B cell (primary cell): ENCODE data around the gene SNTG2. TPM values are rescaled to one million over a fixed set of nuclear protein-coding genes. Genes with fewer than 3 reads are reported as not detected.

ENCODE experiments used
- ATAC-seq: fragments of 200-7000 bp; cut with Tn5 transposase; one replicate; pipeline ENCODE4 v1.10.0; 2021; ENCODE audit warnings: low read depth, mild to moderate bottlenecking, moderate number of reproducible peaks, moderate library complexity
- CTCF ChIA-PET: fragments of 350-600 bp; sonication (Branson Sonifier 250); formaldehyde crosslinking; loops from one replicate; lab custom pipeline; 2021; ENCODE audit warnings: antibody characterized with exemption, inconsistent platforms; lab: Charles Lee
- POLR2A ChIA-PET: fragments of 350-600 bp; sonication (Branson Sonifier 250); formaldehyde crosslinking; loops from one replicate; lab custom pipeline; 2021; ENCODE audit warnings: antibody characterized with exemption; lab: Charles Lee
- DNase-seq: peaks from one replicate; pipeline ENCODE4 v3.0.0; 2013
- H2AFZ ChIP-seq: 2 replicates; pipeline ENCODE4 v1.6.1; 2012; ENCODE audit warnings: mild to moderate bottlenecking, low read depth, low read length; ENCODE audit not compliant: insufficient read depth, poor library complexity, severe bottlenecking
- H3K27ac ChIP-seq, 2 donors: 1 replicate in 1 of 2; 2 replicates in 1 of 2; pipeline ENCODE4 v1.5.1; 2012 to 2013; ENCODE audit warnings: low read length in 2 of 2, mild to moderate bottlenecking in 2 of 2, moderate library complexity in 1 of 2
- H3K27me3 ChIP-seq, 4 experiments: fragments of 200-600 bp in 1 of 4; sonication (generic) in 1 of 4; replicated peaks in 1 of 4; 1 replicate in 2 of 4; 2 replicates in 2 of 4; pipeline versions ENCODE4 v1.6.1 to v1.7.0; 2013 to 2016; ENCODE audit warnings: low read length in 3 of 4, mild to moderate bottlenecking in 2 of 4, mixed read lengths in 1 of 4, moderate library complexity in 1 of 4; ENCODE audit not compliant: insufficient read depth in 4 of 4, control insufficient read depth in 3 of 4; ENCODE audit errors: control extremely low read depth in 1 of 4
- H3K36me3 ChIP-seq, 2 experiments: replicated peaks in 1 of 2; 1 replicate in 1 of 2; 2 replicates in 1 of 2; pipeline versions ENCODE4 v1.6.1 to v1.7.1; 2013; ENCODE audit warnings: low read length in 1 of 2; ENCODE audit not compliant: insufficient read depth in 2 of 2, control insufficient read depth in 1 of 2; ENCODE audit errors: control extremely low read depth in 1 of 2, extremely low read depth in 1 of 2
- H3K4me1 ChIP-seq, 2 donors: fragments of 200-600 bp in 1 of 2; sonication (generic) in 1 of 2; 1 replicate in 1 of 2; 2 replicates in 1 of 2; pipeline versions ENCODE4 v1.5.1 to v1.6.1; 2013 to 2017; ENCODE audit warnings: low read length in 2 of 2; ENCODE audit not compliant: control insufficient read depth in 2 of 2, insufficient read depth in 2 of 2
- H3K4me2 ChIP-seq: replicated peaks from 2 replicates; pipeline ENCODE3; 2012; ENCODE audit warnings: mild to moderate bottlenecking, low read depth, low read length; ENCODE audit not compliant: poor library complexity, severe bottlenecking
- H3K4me3 ChIP-seq, 5 experiments: fragments of 200-600 bp in 1 of 5; sonication (generic) in 1 of 5; 1 replicate in 3 of 5; 2 replicates in 2 of 5; pipeline versions ENCODE4 v1.5.1 to v1.7.0; 2011 to 2016; ENCODE audit warnings: low read length in 4 of 5, mild to moderate bottlenecking in 4 of 5, low read depth in 2 of 5, control low read depth in 1 of 5, moderate library complexity in 1 of 5; ENCODE audit not compliant: insufficient read depth in 1 of 5; ENCODE audit errors: control extremely low read depth in 1 of 5, extremely low read depth in 1 of 5
- H3K79me2 ChIP-seq: fragments of 200-600 bp; sonication (generic); one replicate; pipeline ENCODE4 v1.6.0; 2016; ENCODE audit warnings: low read length; ENCODE audit not compliant: control insufficient read depth, insufficient read depth
- H3K9ac ChIP-seq: fragments of 200-600 bp; sonication (generic); 2 replicates; pipeline ENCODE4 v1.6.1; 2017; ENCODE audit warnings: mild to moderate bottlenecking, low read length, moderate library complexity
- H3K9me3 ChIP-seq, 3 donors: one replicate each; pipeline versions ENCODE4 v1.6.1 to v1.7.1; 2013; ENCODE audit warnings: low read length in 2 of 3; ENCODE audit not compliant: control insufficient read depth in 2 of 3, insufficient read depth in 1 of 3; ENCODE audit errors: control extremely low read depth in 1 of 3
- H4K20me1 ChIP-seq: 2 replicates; pipeline ENCODE4 v1.6.0; 2012; ENCODE audit warnings: mild to moderate bottlenecking, low read length; ENCODE audit not compliant: insufficient read depth, control insufficient read depth, poor library complexity, severe bottlenecking
- H3K27ac Mint-ChIP-seq: one replicate; pipeline ENCODE4 v1.8.0; 2021; ENCODE audit warnings: mixed read lengths
- H3K27me3 Mint-ChIP-seq: one replicate; pipeline ENCODE4 v1.8.0; 2021; ENCODE audit warnings: mixed read lengths
- H3K4me1 Mint-ChIP-seq: one replicate; pipeline ENCODE4 v1.8.0; 2021; ENCODE audit warnings: mixed read lengths
- H3K4me3 Mint-ChIP-seq: one replicate; pipeline ENCODE4 v1.8.0; 2021; ENCODE audit warnings: mixed read lengths
- H3K9me3 Mint-ChIP-seq: one replicate; pipeline ENCODE4 v1.8.0; 2022; ENCODE audit warnings: mixed read lengths; ENCODE audit not compliant: insufficient read depth
- CTCF ChIP-seq: fragments of 200-600 bp; IDR thresholded peaks from one replicate; pipeline ENCODE4 v1.8.0; 2022; ENCODE audit warnings: antibody characterized with exemption, mild to moderate bottlenecking
- EZH2 ChIP-seq: IDR thresholded peaks from 2 replicates; pipeline ENCODE4 v1.6.1; 2012; ENCODE audit warnings: borderline replicate concordance, low read depth, mild to moderate bottlenecking, moderate library complexity, low read length; ENCODE audit not compliant: insufficient read depth, poor library complexity, severe bottlenecking
- WGBS: methylation state at CpG from one replicate; pipeline ENCODE4 v1.1.5; 2013; ENCODE audit warnings: missing lambda C conversion rate; ENCODE audit not compliant: insufficient coverage; 5-methylcytosine and 5-hydroxymethylcytosine counted together
- intact Hi-C: fragments of 100-400 bp; cut with micrococcal nuclease; formaldehyde crosslinking; loops from one replicate; pipeline ENCODE4 v1.10.0; 2022
- polyA plus RNA-seq: library from polyadenylated mRNA; depleted of rRNA; stranded (reverse); fragments of >200 nt; gene quantifications from 2 replicates; pipeline ENCODE4 v1.2.3, GENCODE V29; 2012
- total RNA-seq, 2 donors: library from RNA; stranded (reverse); fragments of 120-200 nt in 1 of 2; gene quantifications; 1 replicate in 1 of 2; 2 replicates in 1 of 2; pipeline versions ENCODE4 v1.2.3 to v1.2.4, GENCODE V29; 2013 to 2022

The SNTG2 gene
- total and polyA plus RNA-seq, 2 donors (not counting 1 experiment from before 2014, with no cell fraction given), result 2.1 to 2.4 TPM

DNA sequence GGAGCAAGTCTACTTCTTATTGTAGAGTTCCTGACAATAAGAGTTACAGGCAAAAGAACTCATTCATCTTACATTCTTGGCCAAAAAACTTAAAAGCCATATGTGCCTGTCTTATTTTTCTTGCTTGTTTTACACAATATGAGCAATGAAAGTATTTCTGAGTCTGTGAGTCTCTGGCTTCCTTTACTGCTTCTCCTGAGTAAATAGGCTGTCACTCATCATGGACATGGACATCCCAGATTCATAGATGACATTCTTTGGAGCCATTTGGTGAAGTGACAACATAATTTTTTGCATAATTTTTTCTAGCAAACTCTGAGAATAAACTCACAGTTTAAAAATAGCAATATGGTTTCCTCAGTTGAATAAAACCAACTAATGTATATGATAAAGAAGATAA is 179.3 kb downstream of the SNTG2 start:
- Mint-ChIP-seq H3K4me1 (peaks cover 17% of the 10 kb centered on the region), H3K27ac (no peak overlapping the region), H3K9me3 (no peaks in the 10 kb centered on the region), H3K27me3 (peaks cover 9% of the 10 kb centered on the region), H3K4me3 (no peak overlapping the region)
- Histone ChIP-seq H4K20me1 (no peaks in the 10 kb centered on the region), H3K4me3 (no peak overlapping the region), H3K79me2 (no peaks in the 10 kb centered on the region), H3K4me2 (no peak overlapping the region), H3K36me3 (no peaks in the 10 kb centered on the region), H3K9ac (no peak overlapping the region), H2AFZ (no peak overlapping the region), H3K27me3 (peaks cover 0 to 4% (median 0%) of the 10 kb centered on the region in 4 experiments), H3K27ac (no peak overlapping the region), H3K9me3 (peaks cover 0 to 8% (median 1%) of the 10 kb centered on the region in 3 donors), H3K4me1 (peaks cover 0 to 14% of the 10 kb centered on the region in 2 donors)
- ATAC-seq, result no peak
- intact Hi-C loops, result no loop called here
- no peak for DNase-seq
- CTCF ChIA-PET, result no interaction called here
- TF ChIP-seq EZH2 (no peak), CTCF (no peak)
- POLR2A ChIA-PET, result no interaction called here

GRCh38 chr2:1130922-1131321 is 180.3 kb downstream of the SNTG2 start:
- ChIA-PET CTCF (interaction anchor here (1.5 kb wide), 1 partner anchor 10 kb away, joined by 7 read pairs; no protein-coding TSS in a partner anchor), POLR2A (no interaction called here)
- Histone ChIP-seq H3K9ac (no peak overlapping the region), H3K9me3 (peaks cover 0 to 8% (median 1%) of the 10 kb centered on the region in 3 donors), H3K27ac (no peak overlapping the region), H3K4me2 (no peak overlapping the region), H2AFZ (no peak overlapping the region), H3K4me1 (peaks cover 0 to 14% of the 10 kb centered on the region in 2 donors), H3K79me2 (no peaks in the 10 kb centered on the region), H3K27me3 (peaks cover 0 to 4% (median 0%) of the 10 kb centered on the region in 4 experiments), H3K4me3 (no peak overlapping the region), H3K36me3 (no peaks in the 10 kb centered on the region), H4K20me1 (no peaks in the 10 kb centered on the region)
- ATAC-seq, result no peak
- intact Hi-C loops, result no loop called here
- WGBS, result 94% methylated on average over 2 of the region's 2 CpGs
- H3K27me3 Mint-ChIP-seq, result peaks cover 9% of the 10 kb centered on the region
- no peak overlapping the region for H3K4me3 Mint-ChIP-seq
- H3K9me3 Mint-ChIP-seq, result no peaks in the 10 kb centered on the region
- peaks cover 17% of the 10 kb centered on the region for H3K4me1 Mint-ChIP-seq
- no peak for DNase-seq
- no peak for TF ChIP-seq CTCF
- no peak for TF ChIP-seq EZH2
- no peak overlapping the region for H3K27ac Mint-ChIP-seq
